Right cardiac atrium (tissue), 5 donors: ENCODE measurements around the gene POU4F2. TPM values are rescaled to one million over a fixed set of nuclear protein-coding genes. Genes with fewer than 3 reads are reported as not detected.
A peak's percentile ranks its signal among the peaks of the same experiment; 100 is the strongest.
"Not testable (repeated sequence)": the region's sequence is repeated elsewhere in the genome, so short reads cannot be mapped to it uniquely, and the experiment has no call there.

ENCODE experiments used
- ATAC-seq, 2 donors: fragments of 200-7000 bp; cut with Tn5 transposase; one replicate each; pipeline versions ENCODE4 v1.8.0 to v1.9.1; 2020; ENCODE audit warnings: moderate library complexity in 2 of 2, mild to moderate bottlenecking in 1 of 2
- DNase-seq, 3 donors: peaks; one replicate each; pipeline ENCODE4 v3.0.0-alpha.2; 2020
- H3K27ac ChIP-seq: one replicate; pipeline ENCODE4 v1.5.1; 2013; ENCODE audit warnings: mild to moderate bottlenecking, low read length, control low read depth, moderate library complexity
- H3K27me3 ChIP-seq: one replicate; pipeline ENCODE4 v1.6.1; 2013; ENCODE audit not compliant: control insufficient read depth, insufficient read depth
- H3K4me1 ChIP-seq: one replicate; pipeline ENCODE4 v1.6.1; 2013; ENCODE audit warnings: low read length; ENCODE audit not compliant: control insufficient read depth, insufficient read depth
- H3K4me3 ChIP-seq: one replicate; pipeline ENCODE4 v1.5.1; 2013; ENCODE audit warnings: low read length, control low read depth
- H3K9me3 ChIP-seq: one replicate; pipeline ENCODE4 v1.6.1; 2013; ENCODE audit warnings: low read length; ENCODE audit not compliant: control insufficient read depth
- WGBS: extraction: QIAGEN DNeasy Blood & Tissue Kit; methylation state at CpG from one replicate; pipeline ENCODE4 v1.1.7; 2013; 5-methylcytosine and 5-hydroxymethylcytosine counted together
- intact Hi-C, 4 donors: fragments of 100-400 bp; cut with DNase I; formaldehyde crosslinking; loops; one replicate each; pipeline versions ENCODE4 v1.11.0 to v1.14.0; 2022 to 2023
- polyA plus RNA-seq: library from polyadenylated mRNA; stranded (reverse); fragments of 200-250 nt; gene quantifications from one replicate; pipeline ENCODE4 v1.2.3, GENCODE V29; 2013
- total RNA-seq, 4 donors: library from RNA; stranded (reverse); fragmentation: NEBNext Ultra II Directional; extraction: Animal tissue kit (Norgen Biotek cat#: 25700); gene quantifications; one replicate each; pipeline ENCODE4 v1.2.1, GENCODE V29; 2021
- donor health status: healthy with polysubstance abuse.
- donor health status: DM: no; HTN: yes; CAD: no.
- donor health status: DM: no; HTN: no; CAD: no.
- donor health status: DM: no; HTN: yes; CAD: no; lungs with severe emphysema.
- donor health status: DM: yes; HTN: yes; CAD: no.

POU4F2 gene
- total and polyA plus RNA-seq, 5 donors = not detected

GRCh38 chr4:146655521-146655856 is 16.8 kb downstream of the POU4F2 start:
- Histone ChIP-seq H3K4me3 (peak overlapping the region; percentile 75), H3K9me3 (no peaks in the 10 kb centered on the region), H3K4me1 (no peaks in the 10 kb centered on the region), H3K27ac (no peak overlapping the region), H3K27me3 (peaks cover 12% of the 10 kb centered on the region)
- ATAC-seq = no peak
- WGBS = 15% methylated on average over 9 of the region's 9 CpGs
- DNase-seq = no peak
- intact Hi-C loops = no loop called here

- 42% methylated on average over 4 of the region's 4 CpGs for WGBS
Measured at GRCh38 chr4:146661367-146661766, 22.7 kb downstream of the POU4F2 start.

GRCh38 chr4:146663968-146664311 is 25.2 kb downstream of the POU4F2 start:
- H3K9me3 ChIP-seq, H3K27me3 ChIP-seq, H3K4me3 ChIP-seq, ATAC-seq, DNase-seq, H3K27ac ChIP-seq, H3K4me1 ChIP-seq, intact Hi-C loops: not testable (repeated sequence)
- 59% methylated on average over 6 of the region's 6 CpGs for WGBS

More at GRCh38 chr4:146661367-146661766, 22.7 kb downstream of the POU4F2 start:
- Histone ChIP-seq H3K27me3 (peaks cover 1% of the 10 kb centered on the region), H3K4me3 (no peak overlapping the region), H3K9me3 (no peaks in the 10 kb centered on the region), H3K4me1 (no peaks in the 10 kb centered on the region), H3K27ac (no peak overlapping the region)
- intact Hi-C loops = no loop called here
- ATAC-seq (no peak), DNase-seq (no peak)

GRCh38 chr4:146674829-146675570 is 36.3 kb downstream of the POU4F2 start:
- DNase-seq = no peak
- ATAC-seq = no peak
- WGBS = 81% methylated on average over 2 of the region's 2 CpGs

More at GRCh38 chr4:146674829-146675570, 36.3 kb downstream of the POU4F2 start:
- H3K4me3 ChIP-seq = no peak overlapping the region
- no peaks in the 10 kb centered on the region for H3K4me1 ChIP-seq
- intact Hi-C loops = no loop called here
- H3K27ac ChIP-seq = no peak overlapping the region
- H3K9me3 ChIP-seq = no peaks in the 10 kb centered on the region
- no peaks in the 10 kb centered on the region for H3K27me3 ChIP-seq

Other genes with a start within 250 kb of the POU4F2 start
- gene SLC10A7, start 117.0 kb upstream of the POU4F2 start, total RNA-seq = 10 to 100 TPM in 1 of 4 donors, 1 to 10 TPM in 3; 5.0 to 10.7 (median 7.1) TPM
- 1.8 TPM for gene SLC10A7, start 117.0 kb upstream of the POU4F2 start, polyA plus RNA-seq